Transverse colon (tissue), 4 donors: ENCODE measurements around the gene AHSA1.

Experiments used
- POLR2A ChIP-seq: fragments of 450-650 bp; IDR thresholded peaks from one replicate; pipeline ENCODE4 v1.6.1; 2016; ENCODE audit warnings: antibody characterized with exemption, mild to moderate bottlenecking, moderate library complexity
- POLR2AphosphoS5 ChIP-seq, 3 donors: sonication (generic); formaldehyde crosslinking; IDR thresholded peaks; one replicate each; pipeline ENCODE4 v1.6.1; 2016; ENCODE audit warnings: antibody characterized with exemption in 3 of 3
- TF ChIP-seq, protein P1 (sequence below), 5 experiments: fragments of 200-600 bp in 3 of 5; fragments of 450-650 bp in 2 of 5; sonication (generic) in 3 of 5; IDR thresholded peaks; 1 replicate in 2 of 5; 2 replicates in 3 of 5; pipeline ENCODE4 v1.5.1; 2016 to 2017; ENCODE audit warnings: antibody characterized with exemption in 5 of 5, inconsistent platforms in 3 of 5, mild to moderate bottlenecking in 2 of 5, moderate library complexity in 1 of 5

DNA sequence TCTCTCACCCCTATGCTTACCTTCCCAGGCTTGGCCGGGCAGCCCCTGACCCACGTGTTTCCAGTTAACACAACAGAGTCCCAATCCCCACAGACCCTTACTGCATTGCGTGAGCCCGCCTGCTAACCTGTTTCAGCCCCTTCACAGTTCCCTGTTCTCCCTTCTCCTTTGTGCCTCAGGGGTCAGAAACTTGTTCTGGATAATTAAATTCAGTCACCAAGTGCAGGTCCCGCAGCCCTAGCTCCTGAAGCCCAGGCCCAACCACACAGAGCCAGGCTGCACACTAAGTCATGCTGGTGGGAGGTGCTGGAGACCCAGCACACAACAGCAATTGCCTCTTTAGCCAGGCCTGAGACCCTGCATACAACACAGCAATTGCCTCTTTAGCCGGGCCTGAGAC lies 31.1 kb downstream of the AHSA1 start:
- TF ChIP-seq, protein P1, sequence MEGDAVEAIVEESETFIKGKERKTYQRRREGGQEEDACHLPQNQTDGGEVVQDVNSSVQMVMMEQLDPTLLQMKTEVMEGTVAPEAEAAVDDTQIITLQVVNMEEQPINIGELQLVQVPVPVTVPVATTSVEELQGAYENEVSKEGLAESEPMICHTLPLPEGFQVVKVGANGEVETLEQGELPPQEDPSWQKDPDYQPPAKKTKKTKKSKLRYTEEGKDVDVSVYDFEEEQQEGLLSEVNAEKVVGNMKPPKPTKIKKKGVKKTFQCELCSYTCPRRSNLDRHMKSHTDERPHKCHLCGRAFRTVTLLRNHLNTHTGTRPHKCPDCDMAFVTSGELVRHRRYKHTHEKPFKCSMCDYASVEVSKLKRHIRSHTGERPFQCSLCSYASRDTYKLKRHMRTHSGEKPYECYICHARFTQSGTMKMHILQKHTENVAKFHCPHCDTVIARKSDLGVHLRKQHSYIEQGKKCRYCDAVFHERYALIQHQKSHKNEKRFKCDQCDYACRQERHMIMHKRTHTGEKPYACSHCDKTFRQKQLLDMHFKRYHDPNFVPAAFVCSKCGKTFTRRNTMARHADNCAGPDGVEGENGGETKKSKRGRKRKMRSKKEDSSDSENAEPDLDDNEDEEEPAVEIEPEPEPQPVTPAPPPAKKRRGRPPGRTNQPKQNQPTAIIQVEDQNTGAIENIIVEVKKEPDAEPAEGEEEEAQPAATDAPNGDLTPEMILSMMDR (IDR thresholded peaks at IDR 0.05) = no peak
- no peak for TF ChIP-seq POLR2AphosphoS5 (IDR thresholded peaks at IDR 0.05)
- no peak for TF ChIP-seq POLR2A
